Keratinocyte (primary cell): ENCODE data around the gene CHST15.

ENCODE experiments used
- CTCF ChIP-seq, 3 experiments: IDR thresholded peaks in 1 of 3; conservative IDR thresholded peaks in 1 of 3; optimal IDR thresholded peaks in 1 of 3; 2 replicates in 2 of 3; 3 replicates in 1 of 3; pipeline versions ENCODE3 to v1.5.1; 2011; ENCODE audit warnings: low read length in 3 of 3, mild to moderate bottlenecking in 3 of 3, moderate library complexity in 2 of 3, control low read depth in 1 of 3, inconsistent platforms in 1 of 3; ENCODE audit not compliant: insufficient read depth in 2 of 3; ENCODE audit errors: extremely low read depth in 1 of 3
- EZH2 ChIP-seq: IDR thresholded peaks from one replicate; pipeline ENCODE4 v1.6.1; 2012; ENCODE audit warnings: inconsistent platforms, mild to moderate bottlenecking, low read length, moderate library complexity

GRCh38 chr10:124065382-124066125 is 27.8 kb downstream of the CHST15 start:
- TF ChIP-seq CTCF (optimal IDR thresholded peaks at IDR 0.05 in 1 of 3, IDR thresholded peaks at IDR 0.05 in 1 of 3, conservative IDR thresholded peaks at IDR 0.05 in 1 of 3; ENCODE audit: extremely low read depth in 1 of 3, insufficient read depth in 2 of 3, low read length in 3 of 3) (no peak), EZH2 (no peak)
